K562 (cell line): ENCODE measurements around the gene TMEM184A. TPM values are rescaled to one million over a fixed set of nuclear protein-coding genes. Genes with fewer than 3 reads are reported as not detected.

Source experiments
- ATAC-seq: fragments of 200-7000 bp; cut with Tn5 transposase; 3 replicates; pipeline ENCODE4 v1.9.1; 2020; ENCODE audit warnings: moderate library complexity
- BruUV-seq: library from RNA; stranded (reverse); fragments of 400-500 nt; replicated peaks from 2 replicates; lab custom pipeline; 2021; lab: Mats Ljungman, UMichigan
- CTCF ChIA-PET: fragments of 300-600 bp; formaldehyde crosslinking; extraction: SDS; loops from one replicate; lab custom pipeline; 2021; ENCODE audit warnings: low intra/inter-chr PET ratio; lab: Yijun Ruan, JAX
- POLR2A ChIA-PET: fragments of 300-600, 350-650 bp; sonication (Branson Sonifier 250); formaldehyde crosslinking; extraction: SDS; loops from one replicate; lab custom pipeline; 2021; ENCODE audit warnings: antibody characterized with exemption, inconsistent platforms; lab: Yijun Ruan, JAX
- DNase-seq, 4 experiments: peaks; one replicate each; pipeline versions ENCODE4 v3.0.0 to v3.0.0-alpha.2; 2011 to 2018; ENCODE audit warnings: low spot score in 3 of 4, mixed read lengths in 3 of 4; ENCODE audit errors: extremely low read depth in 1 of 4
- FAIRE-seq: peaks from 2 replicates; lab custom pipeline; 2011; peaks lifted over from hg19 to GRCh38; lab: Jason Lieb, UNC
- H2AFZ ChIP-seq: 2 replicates; pipeline ENCODE4 v1.6.0; 2011; ENCODE audit warnings: low read depth, low read length, control low read depth, inconsistent platforms
- H3K27ac ChIP-seq: fragments of 200-600 bp; 3 replicates; pipeline ENCODE4 v1.8.0; 2011; ENCODE audit warnings: low read depth, mild to moderate bottlenecking, control low read depth, inconsistent platforms, low read length, moderate library complexity, mixed read lengths; ENCODE audit errors: extremely low read depth
- H3K27me3 ChIP-seq, 2 experiments: fragments of 300-600 bp in 1 of 2; 2 replicates in 1 of 2; 3 replicates in 1 of 2; pipeline versions ENCODE4 v1.6.0 to v1.8.0; 2011; ENCODE audit warnings: inconsistent platforms in 2 of 2, low read length in 2 of 2, mild to moderate bottlenecking in 1 of 2, mixed read lengths in 1 of 2, moderate library complexity in 1 of 2; ENCODE audit not compliant: control insufficient read depth in 2 of 2, insufficient read depth in 2 of 2
- H3K36me3 ChIP-seq: fragments of 300-600 bp; 3 replicates; pipeline ENCODE4 v1.8.0; 2011; ENCODE audit warnings: mild to moderate bottlenecking, low read length, inconsistent platforms; ENCODE audit not compliant: control insufficient read depth, insufficient read depth
- H3K4me1 ChIP-seq, 2 experiments: fragments of 200-600 bp in 1 of 2; replicated peaks in 1 of 2; 2 replicates in 1 of 2; 3 replicates in 1 of 2; pipeline versions ENCODE4 v1.5.1 to v1.8.0; 2011; ENCODE audit warnings: inconsistent platforms in 2 of 2, low read length in 2 of 2, mild to moderate bottlenecking in 1 of 2, mixed read lengths in 1 of 2, moderate library complexity in 1 of 2; ENCODE audit not compliant: control insufficient read depth in 2 of 2, insufficient read depth in 2 of 2
- H3K4me2 ChIP-seq: 2 replicates; pipeline ENCODE4 v1.6.1; 2011; ENCODE audit warnings: low read length, control low read depth, inconsistent platforms, mixed read lengths; ENCODE audit not compliant: insufficient read depth
- H3K4me3 ChIP-seq: fragments of 200-600 bp; sonication (generic), shearing (Covaris generic); 2 replicates; pipeline ENCODE4 v1.5.1; 2016; ENCODE audit warnings: control low read depth, inconsistent platforms
- H3K79me2 ChIP-seq: fragments of 200-600 bp; 3 replicates; pipeline ENCODE4 v1.8.0; 2011; ENCODE audit warnings: low read length, inconsistent platforms; ENCODE audit not compliant: control insufficient read depth, insufficient read depth
- H3K9ac ChIP-seq, 2 experiments: 2 replicates each; pipeline versions ENCODE4 v1.6.0 to v1.6.1; 2011; ENCODE audit warnings: low read depth in 2 of 2, low read length in 2 of 2, control low read depth in 1 of 2, inconsistent platforms in 1 of 2, mild to moderate bottlenecking in 1 of 2, mixed read lengths in 1 of 2; ENCODE audit not compliant: insufficient read depth in 1 of 2
- H3K9me1 ChIP-seq: one replicate; pipeline ENCODE4 v1.6.0; 2011; ENCODE audit warnings: inconsistent platforms, mild to moderate bottlenecking, low read length, moderate library complexity; ENCODE audit not compliant: control insufficient read depth, insufficient read depth
- H3K9me3 ChIP-seq: replicated peaks from 2 replicates; pipeline ENCODE4 v1.5.1; 2011; ENCODE audit warnings: low read depth, low read length, inconsistent platforms; ENCODE audit not compliant: control insufficient read depth, insufficient read depth
- H4K20me1 ChIP-seq: replicated peaks from 2 replicates; pipeline ENCODE4 v1.6.1; 2011; ENCODE audit warnings: low read length, inconsistent platforms, mixed read lengths; ENCODE audit not compliant: control insufficient read depth, insufficient read depth
- CEBPB ChIP-seq: fragments of 450-650 bp; IDR thresholded peaks from 2 replicates; pipeline ENCODE4 v1.6.1; 2016; ENCODE audit warnings: missing genetic modification characterization, missing compliant biosample characterization
- DPF2 ChIP-seq: fragments of 450-650 bp; IDR thresholded peaks from 2 replicates; pipeline ENCODE4 v1.6.1; 2016
- MTA1 ChIP-seq: fragments of 450-650 bp; IDR thresholded peaks from 2 replicates; pipeline ENCODE4 v1.6.1; 2017; ENCODE audit warnings: borderline replicate concordance
- NR2F6 ChIP-seq: fragments of 450-650 bp; formaldehyde crosslinking; IDR thresholded peaks from 2 replicates; pipeline ENCODE4 v1.4.0; 2020; ENCODE audit warnings: mild to moderate bottlenecking
- WGBS: fragments of 100-300 bp; shearing (Covaris generic); methylation state at CpG from one replicate; pipeline ENCODE4 v1.1.6; 2016; ENCODE audit warnings: low coverage, mixed read lengths; ENCODE audit not compliant: insufficient coverage; ENCODE audit errors: missing lambda C conversion rate; 5-methylcytosine and 5-hydroxymethylcytosine counted together
- in situ Hi-C: fragments of 300-500 bp; cut with MboI; formaldehyde crosslinking; loops from 4 replicates; pipeline ENCODE4 v1.15.0; 2018; ENCODE audit warnings: inconsistent platforms, mixed read lengths
- intact Hi-C: fragments of 100-400 bp; cut with micrococcal nuclease; formaldehyde crosslinking; loops from 2 replicates; pipeline ENCODE4 v1.14.2; 2022
- polyA plus RNA-seq, 8 experiments: library from polyadenylated mRNA; depleted of rRNA in 4 of 8; stranded (reverse) in 5 of 8; unstranded in 3 of 8; fragments of >200 nt; fragmentation: Nextera tagmentation in 2 of 8; fragmentation: Illumina TruSeq in 1 of 8; extraction: Ambion mirVana in 2 of 8; extraction: Trizol in 1 of 8; gene quantifications; 2 replicates each; pipeline versions ENCODE4 v1.2.1 to v1.2.3, GENCODE V29; 2011 to 2014; ENCODE audit warnings: inconsistent platforms in 1 of 8, missing spikeins in 1 of 8
- total RNA-seq, 7 experiments: library from RNA; depleted of rRNA in 6 of 7; stranded (reverse); fragments of >200 nt in 6 of 7; fragmentation: Illumina TruSeq in 2 of 7; extraction: Trizol in 2 of 7; gene quantifications; 2 replicates each; pipeline versions ENCODE4 v1.2.1 to v1.2.3, GENCODE V29; 2011 to 2021; ENCODE audit warnings: low replicate concordance in 1 of 7
- TF ChIP-seq, protein P1 (sequence below): fragments of 250-450 bp; sonication (Bioruptor Pico); IDR thresholded peaks from 2 replicates; pipeline ENCODE4 v1.5.0; 2020; ENCODE audit warnings: mild to moderate bottlenecking
- TF ChIP-seq, protein P2 (sequence below): fragments of 450-650 bp; formaldehyde crosslinking; IDR thresholded peaks from 2 replicates; pipeline ENCODE4 v1.4.0; 2022; ENCODE audit warnings: missing genetic modification characterization

The TMEM184A gene
- total and polyA plus RNA-seq, 9 of the 15 experiments (the other 6 are each of a cell fraction or from before 2014, with no cell fraction given) = 0.10 to 0.18 (median 0.11) TPM; not detected in 6

DNA sequence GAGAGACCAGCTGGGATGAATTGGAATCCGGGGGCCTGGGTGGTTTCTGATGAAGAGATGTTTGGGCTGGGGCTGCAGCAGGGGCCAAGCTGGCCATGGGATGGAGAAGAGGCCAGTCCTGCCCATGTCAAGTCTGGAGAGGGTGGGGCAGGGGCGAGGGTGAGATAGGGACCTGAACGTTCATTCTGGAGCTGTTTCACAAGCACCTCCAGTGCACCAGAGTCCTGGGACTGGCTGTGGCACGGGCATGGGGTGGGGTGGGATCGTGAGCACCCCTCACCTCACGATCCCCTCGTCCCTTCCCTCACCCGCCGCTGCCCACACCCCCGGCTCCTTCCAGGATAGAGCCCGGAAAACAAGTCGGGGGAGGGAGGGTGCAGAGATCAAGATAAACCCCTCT, 39.6 kb upstream of the TMEM184A start (continued):
- TF ChIP-seq, protein P1, sequence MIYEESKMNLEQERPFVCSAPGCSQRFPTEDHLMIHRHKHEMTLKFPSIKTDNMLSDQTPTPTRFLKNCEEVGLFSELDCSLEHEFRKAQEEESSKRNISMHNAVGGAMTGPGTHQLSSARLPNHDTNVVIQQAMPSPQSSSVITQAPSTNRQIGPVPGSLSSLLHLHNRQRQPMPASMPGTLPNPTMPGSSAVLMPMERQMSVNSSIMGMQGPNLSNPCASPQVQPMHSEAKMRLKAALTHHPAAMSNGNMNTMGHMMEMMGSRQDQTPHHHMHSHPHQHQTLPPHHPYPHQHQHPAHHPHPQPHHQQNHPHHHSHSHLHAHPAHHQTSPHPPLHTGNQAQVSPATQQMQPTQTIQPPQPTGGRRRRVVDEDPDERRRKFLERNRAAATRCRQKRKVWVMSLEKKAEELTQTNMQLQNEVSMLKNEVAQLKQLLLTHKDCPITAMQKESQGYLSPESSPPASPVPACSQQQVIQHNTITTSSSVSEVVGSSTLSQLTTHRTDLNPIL (CRISPR knock-in tag) = no peak

DNA sequence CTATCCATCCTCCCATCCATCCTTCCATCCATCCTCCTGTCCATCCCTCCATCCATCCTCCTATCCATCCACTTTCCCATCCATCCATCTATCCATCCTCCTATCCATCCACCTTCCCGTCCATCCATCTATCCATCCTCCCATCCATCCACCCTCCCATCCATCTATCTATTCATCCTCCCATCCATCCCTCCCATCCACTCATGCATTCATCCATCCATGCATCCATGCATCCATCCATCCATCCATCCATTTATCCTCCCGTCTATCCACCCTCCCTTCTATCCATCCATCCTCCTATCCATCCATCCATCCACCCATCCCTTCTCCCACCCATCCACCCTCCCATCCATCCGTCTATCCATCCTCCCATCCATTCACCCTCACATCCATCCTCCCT, 39.0 kb upstream of the TMEM184A start:
- TF ChIP-seq DPF2 (no peak), CEBPB (tag) (no peak), MTA1 (no peak), NR2F6 (CRISPR knock-in tag) (no peak)
- TF ChIP-seq, protein P2, sequence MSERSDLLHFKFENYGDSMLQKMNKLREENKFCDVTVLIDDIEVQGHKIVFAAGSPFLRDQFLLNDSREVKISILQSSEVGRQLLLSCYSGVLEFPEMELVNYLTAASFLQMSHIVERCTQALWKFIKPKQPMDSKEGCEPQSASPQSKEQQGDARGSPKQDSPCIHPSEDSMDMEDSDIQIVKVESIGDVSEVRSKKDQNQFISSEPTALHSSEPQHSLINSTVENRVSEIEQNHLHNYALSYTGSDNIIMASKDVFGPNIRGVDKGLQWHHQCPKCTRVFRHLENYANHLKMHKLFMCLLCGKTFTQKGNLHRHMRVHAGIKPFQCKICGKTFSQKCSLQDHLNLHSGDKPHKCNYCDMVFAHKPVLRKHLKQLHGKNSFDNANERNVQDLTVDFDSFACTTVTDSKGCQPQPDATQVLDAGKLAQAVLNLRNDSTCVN = 0 out of 2 replicates have a peak, but pooled peaks have one; percentile 13
- FAIRE-seq = no peak
- Histone ChIP-seq H3K9me1 (no peaks in the 10 kb centered on the region), H3K4me2 (no peak overlapping the region), H3K27me3 (peaks cover 52 to 78% of the 10 kb centered on the region in 2 experiments; a peak in 4 of 5 replicates), H3K79me2 (no peaks in the 10 kb centered on the region), H3K9ac (no peak overlapping the region; a peak in 1 of 4 replicates), H3K9me3 (no peaks in the 10 kb centered on the region; the same call in 1 of the 2 replicates), H2AFZ (no peak overlapping the region), H3K4me1 (peaks cover 0 to 23% of the 10 kb centered on the region in 2 experiments; a peak in 3 of 5 replicates), H4K20me1 (0 out of 2 replicates have a peak, but pooled peaks cover 8% of the 10 kb centered on the region), H3K4me3 (no peak overlapping the region), H3K27ac (no peak overlapping the region), H3K36me3 (no peaks in the 10 kb centered on the region)
- 4% methylated on average over 3 of the region's 3 CpGs for WGBS
- ATAC-seq = no peak
- intact Hi-C loops = no loop called here
- no peak for DNase-seq
- ChIA-PET POLR2A (interaction anchor here (0.5 to 0.9 kb wide), 2 partner anchors 43 to 191 kb away, joined by 3 read pairs; no protein-coding TSS in a partner anchor), CTCF (no interaction called here)
- in situ Hi-C loops = no loop called here
- BruUV-seq = no TSS peak
